ENCODE data around the gene RNF41.
"Not testable (repeated sequence)": the region's sequence is repeated elsewhere in the genome, so short reads cannot be mapped to it uniquely, and the experiment has no call there.

RNF41 gene

DNA sequence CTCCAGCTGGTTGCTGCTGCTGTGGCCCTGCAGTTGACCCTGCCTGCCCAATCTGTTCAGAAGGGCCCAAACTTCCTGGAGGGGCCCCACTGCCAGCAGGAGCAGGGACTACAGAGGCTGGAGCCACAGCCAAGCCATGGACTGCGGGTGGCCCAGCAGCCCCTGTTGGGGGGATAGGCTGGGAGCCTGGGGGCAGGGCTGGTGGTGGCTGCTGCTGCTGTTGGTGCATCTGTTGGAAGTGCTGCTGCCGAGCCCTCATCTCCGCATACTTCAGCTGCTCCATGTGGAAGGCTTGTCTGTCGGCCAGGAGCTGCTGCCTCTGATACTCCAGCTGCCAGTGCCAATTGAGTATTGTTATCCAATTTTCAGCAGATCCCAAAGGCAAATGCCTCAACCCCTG lies 56.4 kb downstream of the RNF41 start:
- DNase-seq (ENCODE audit: low spot score), result no peak

DNA sequence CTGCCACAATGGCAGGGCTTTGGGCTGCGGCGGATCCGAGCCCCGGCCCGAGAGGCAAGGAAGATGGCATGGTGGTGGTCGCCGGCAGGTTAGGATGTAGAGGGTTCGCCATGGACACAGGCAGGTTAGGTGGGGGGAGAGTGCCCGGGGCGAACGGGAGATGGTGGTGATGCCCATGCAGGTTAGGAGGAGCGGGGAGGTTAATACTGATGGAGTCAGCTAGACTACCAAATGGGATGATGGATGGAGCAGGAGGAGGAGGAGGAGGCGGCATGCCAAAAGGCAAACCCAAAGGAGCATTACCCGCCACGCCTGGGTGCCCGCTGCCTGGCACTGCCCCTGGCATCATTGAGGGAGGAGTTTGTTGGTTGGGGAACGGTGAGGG lies 57.4 kb downstream of the RNF41 start:
- no peak for DNase-seq (ENCODE audit: low spot score)

DNA sequence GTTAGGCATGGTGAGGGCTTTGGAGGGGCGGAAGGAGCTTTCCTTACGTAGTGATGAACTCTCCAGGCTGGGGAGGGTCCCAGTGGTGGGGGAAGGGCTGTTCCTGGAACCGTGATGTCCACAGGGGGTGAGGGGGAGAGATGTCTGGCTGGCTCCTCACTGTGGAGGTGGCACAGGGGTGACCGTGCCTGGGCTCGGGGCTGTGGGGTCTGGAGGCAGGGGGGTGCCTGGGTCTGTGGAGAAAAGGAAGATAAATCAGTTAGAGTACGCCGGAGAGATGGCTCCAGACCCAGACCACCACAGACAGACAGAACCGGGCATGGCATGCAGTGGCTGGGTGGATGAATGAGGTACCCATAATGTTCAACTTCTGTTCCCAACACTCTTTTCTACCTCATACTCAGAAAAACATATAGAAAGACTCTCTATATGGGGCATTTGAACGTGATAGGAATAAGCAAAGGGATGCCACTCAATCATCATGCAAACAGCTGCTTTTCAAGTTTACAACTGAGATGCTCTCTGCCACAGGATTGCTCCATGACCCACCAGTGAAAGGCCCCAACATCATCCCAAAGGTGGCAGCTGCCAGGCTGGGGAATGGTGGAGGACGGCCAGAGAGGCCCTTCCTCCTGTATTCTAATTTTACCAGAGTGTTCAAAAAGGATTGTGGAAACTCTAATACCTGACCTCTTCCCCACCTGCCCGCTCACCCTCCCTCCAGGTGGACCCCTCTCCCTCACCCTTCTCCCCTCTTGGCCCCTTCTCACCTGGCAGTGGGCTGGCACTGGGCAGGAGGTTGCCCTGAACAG lies 58.0 kb downstream of the RNF41 start:
- DNase-seq (ENCODE audit: low spot score), result no peak

DNA sequence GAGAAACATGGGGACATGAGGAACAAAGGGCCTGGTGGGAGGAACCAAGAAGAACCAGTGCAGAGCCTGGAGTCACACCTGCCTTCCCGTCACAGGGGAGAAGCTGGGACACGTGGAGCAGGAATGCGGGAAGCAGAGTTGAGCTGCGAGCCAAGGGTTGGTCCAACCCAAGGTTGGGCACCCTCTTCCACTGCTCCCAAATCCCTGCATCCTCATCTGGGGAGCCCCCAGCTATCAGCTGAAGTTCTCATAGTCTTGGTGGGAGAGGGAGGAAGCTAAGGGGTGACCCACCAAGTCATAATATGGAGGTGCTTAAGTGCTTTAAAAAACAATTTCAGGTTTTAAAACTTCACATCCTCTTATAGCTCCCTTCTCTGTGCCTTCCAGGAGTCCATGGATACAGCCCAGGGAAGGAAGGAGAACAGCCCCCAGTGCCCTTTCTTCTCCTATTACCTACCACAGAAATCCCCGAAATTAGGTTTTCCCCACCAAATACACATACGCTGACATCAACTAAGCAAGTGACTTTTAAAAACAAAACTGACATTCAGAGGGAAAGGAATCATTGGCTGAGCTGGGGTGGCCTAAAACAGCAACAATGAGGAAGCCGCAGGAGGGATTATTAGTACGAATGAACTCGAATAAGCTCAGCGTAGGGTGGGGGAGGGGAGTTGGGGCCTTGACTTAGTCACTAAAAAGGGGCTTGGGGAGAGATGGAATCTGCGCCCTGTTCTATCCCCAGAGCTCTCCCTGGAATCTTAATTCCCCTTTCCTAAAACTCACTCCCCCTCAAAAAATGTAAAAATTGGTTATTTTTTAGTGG lies 59.0 kb downstream of the RNF41 start:
- no peak for DNase-seq (ENCODE audit: low spot score)

DNA sequence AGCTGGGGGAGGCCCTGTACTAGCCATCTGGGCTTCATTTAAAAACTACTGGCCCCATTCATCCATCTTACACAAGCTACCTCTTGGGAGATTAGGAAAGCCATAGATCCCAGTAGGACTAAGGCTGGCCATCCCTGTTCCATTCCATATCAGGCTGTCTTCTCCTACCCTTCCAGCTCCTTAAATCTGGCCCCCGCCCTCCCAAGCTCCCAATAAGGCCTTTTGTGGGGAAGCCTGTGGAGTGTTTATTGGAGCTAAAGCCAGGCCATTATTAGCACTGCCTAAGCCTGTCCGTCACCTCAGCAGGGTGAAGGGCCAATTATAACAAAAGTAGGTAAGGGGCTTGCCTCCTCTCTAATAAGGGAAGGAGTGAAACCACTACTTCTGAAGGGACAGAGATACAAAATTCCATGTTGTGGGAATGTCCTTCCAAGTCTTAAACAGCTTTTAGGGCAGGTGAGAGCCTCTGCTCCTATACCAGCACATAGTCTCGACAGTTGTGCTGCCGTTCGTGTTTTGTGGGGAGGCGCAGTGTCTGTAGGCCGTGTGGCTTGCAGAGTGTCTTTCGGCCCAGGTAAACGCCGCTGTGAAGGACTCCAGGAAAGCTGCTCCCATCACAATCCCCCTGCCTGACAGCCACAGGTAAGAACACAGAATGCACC lies 59.9 kb downstream of the RNF41 start:
- no peak for DNase-seq (ENCODE audit: low spot score)

DNA sequence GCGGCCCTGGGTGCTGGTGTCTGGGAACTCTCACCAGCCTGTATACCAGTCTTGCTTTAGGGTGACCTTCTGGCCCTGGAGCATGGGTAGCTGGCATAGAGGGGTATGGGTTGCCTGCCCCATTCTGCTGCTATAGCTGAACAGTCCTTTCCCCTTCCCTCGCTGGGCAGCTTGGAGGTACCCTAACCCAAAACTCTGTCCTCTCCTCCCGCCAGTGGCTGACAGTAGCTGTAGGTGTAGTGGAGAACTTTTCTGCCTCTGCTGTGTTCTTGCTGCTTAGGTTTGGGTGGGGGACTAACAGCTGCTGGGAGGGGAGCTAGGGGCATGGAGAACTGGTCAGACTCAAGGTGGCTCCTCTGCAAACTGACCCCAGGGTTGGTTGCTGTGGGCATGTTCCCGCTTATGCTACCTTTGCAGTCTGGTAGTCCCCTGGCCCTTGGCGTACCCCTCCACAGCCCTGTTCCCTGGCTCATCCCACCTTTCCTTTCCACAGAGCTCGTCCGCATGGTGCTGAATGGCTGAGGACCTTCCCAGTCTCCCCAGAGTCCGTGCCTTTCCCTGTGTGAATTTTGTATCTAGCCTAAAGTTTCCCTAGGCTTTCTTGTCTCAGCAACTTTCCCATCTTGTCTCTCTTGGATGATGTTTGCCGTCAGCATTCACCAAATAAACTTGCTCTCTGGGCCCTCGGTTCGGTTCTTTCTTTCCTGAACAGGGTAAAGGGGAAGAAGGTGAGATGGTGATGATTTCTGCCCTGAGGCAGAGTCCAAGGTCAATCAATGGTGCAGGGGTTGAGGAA lies 60.6 kb downstream of the RNF41 start:
- no peak for DNase-seq (ENCODE audit: low spot score)

DNA sequence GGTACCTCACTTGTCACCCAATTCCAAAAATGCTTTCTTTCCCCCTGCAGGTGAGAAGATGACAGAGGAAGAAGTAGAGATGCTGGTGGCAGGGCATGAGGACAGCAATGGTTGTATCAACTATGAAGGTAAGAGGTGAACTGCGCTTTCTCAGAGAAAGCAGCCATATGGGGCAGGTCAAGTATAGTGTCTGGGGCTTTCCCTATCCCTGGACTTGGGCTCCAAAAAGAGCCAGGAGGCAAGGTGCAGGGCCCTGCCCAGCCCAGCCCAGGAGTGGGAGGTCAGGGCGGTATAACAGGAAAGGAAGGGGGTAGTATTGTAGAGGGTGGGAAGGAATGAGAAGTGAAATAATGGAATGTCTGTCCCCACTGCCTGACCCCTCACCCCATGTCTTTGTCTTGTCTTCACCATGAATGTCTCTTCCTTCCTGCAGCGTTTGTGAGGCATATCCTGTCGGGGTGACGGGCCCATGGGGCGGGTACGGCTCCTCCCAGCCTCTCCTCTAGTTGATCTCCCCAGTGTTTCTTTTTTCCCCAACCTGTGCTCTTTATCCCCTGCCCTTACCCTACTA lies 61.4 kb downstream of the RNF41 start:
- DNase-seq (ENCODE audit: low spot score), result peak; percentile 68

DNA sequence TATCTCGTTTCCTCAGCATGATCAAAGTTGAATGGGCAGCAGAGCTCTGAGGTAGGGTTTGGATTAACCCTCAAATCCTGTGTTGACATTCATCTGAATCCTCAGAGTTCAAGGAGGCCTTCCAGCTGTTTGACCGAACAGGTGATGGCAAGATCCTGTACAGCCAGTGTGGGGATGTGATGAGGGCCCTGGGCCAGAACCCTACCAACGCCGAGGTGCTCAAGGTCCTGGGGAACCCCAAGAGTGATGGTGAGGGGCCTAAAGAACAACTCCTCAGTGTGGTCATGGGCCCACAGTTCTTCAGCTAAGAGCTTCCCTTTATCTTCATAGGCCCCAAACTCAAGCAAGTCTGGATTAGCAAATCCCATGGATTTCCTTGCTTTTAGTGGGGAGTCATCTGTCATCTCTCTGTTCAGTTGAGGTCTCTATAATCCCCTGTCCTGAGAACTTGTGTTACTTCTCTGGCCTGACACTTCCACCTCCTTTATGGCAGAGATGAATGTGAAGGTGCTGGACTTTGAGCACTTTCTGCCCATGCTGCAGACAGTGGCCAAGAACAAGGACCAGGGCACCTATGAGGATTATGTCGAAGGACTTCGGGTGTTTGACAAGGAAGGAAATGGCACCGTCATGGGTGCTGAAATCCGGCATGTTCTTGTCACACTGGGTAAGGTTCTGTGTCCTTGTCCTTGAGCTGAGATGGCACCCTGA lies 62.1 kb downstream of the RNF41 start:
- DNase-seq (ENCODE audit: low spot score), result no peak

DNA sequence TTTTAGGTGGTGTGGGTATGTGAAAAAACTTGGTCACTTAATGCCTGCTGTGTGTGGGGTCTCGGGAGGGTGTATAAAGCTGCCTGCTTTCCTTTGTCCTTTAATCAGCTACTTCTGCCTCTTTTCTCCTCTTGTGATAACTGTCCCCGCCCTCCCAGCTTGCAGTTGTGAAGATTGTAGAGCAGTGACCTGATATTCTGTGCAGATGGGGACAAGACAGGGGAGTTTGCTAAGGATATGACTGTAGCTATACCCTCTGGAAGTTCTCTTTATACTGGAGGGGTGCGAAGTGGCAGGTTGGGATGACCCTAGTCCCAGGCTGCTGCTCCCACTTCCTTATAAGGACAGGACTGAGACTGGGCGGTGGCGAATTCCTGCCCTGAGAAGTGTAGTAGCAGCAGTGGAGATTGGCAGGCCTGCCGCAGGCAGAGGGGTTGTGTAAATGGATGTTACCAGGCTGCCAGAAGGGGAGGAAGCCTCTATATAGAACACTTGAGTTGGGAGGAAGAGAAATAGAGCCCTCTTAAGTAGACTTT lies 62.7 kb downstream of the RNF41 start:
- peak; percentile 30 for DNase-seq (ENCODE audit: low spot score)

DNA sequence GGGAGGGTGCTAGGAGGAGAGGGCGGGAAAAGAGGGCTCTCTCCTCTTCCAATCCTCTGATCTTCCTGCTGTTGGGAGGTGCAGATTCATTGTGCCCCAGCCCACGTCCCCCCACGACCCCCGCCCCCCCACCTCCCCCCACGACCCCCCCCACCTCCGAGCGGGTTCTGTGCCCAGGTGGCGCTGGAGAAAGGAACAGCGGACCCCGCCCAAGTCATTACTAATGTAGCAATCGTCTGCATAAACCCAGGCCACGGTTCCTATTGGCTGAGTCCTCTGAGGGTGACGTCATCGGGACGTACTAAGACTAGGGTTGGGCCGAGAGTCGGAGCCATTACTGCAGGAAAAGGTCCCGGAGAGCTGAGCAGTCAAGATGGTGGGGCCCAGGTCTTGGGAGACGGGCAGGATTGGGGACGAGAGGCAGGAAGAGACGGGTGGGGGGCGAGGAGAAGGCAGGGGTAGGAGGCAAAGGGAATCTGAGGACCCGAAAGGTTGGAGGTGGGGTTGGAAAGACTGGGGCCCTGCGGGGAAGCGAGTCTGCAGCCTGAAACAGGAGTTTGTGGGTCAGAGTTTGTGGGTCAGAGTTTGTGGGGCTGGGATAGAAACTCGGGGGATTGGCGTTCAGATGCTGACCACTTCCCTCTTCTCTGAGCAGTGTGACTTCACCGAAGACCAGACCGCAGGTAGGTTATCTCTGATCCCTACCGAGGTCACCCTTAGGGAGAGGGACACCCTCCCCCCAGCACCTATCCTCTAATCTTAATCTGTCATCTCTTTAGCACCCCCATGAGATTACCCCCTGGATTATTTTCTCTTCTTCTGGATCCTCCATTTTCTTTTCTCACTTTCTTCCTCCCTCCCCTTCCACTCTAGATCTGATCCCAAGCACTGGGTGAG lies 63.4 kb downstream of the RNF41 start, which contains the start of gene MYL6:
MYL6 (plus strand) TSS at position 331 of the 897 bp plus-strand sequence; CDS start at position 374, 43 bp downstream.
- DNase-seq (ENCODE audit: low spot score), result peak; percentile 96

DNA sequence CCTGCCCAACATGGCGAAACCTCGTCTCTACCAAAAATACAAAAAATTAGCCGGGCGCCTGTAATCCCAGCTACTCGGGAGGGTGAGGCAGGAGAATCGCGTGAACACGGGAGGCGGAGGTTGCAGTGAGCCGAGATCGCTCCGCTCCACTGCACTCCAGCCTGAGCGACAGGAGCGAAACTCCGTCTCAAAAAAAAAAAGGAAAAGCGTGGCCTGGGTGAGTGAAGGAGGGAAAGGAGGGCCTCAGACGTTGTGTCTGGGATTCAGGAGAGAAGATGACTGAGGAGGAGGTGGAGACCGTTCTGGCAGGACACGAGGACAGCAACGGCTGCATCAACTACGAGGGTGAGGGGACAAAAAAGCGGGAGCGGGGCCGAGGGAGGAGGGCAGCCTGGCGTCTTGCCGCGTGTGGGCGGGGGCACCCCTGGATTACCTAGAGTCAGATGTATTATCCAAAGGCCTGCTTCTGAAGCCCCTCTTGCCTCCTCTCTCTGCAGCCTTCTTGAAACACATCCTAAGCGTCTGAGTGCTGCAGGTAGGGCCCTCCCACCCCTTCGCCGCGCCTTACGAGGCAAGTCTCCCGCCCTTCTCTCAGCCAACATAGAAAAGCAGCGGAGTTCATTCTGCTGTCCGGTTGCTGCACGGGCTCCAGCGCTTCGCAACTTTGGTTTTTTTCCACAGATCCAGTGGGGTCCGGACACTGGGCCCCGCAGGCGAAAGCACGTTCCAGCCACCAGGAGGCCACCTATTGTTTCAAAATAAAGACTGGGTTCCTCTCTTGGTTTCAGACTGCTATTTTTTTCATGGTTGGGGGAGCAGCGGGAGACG lies 64.3 kb downstream of the RNF41 start:
- peak; percentile 70 for DNase-seq (ENCODE audit: low spot score)

DNA sequence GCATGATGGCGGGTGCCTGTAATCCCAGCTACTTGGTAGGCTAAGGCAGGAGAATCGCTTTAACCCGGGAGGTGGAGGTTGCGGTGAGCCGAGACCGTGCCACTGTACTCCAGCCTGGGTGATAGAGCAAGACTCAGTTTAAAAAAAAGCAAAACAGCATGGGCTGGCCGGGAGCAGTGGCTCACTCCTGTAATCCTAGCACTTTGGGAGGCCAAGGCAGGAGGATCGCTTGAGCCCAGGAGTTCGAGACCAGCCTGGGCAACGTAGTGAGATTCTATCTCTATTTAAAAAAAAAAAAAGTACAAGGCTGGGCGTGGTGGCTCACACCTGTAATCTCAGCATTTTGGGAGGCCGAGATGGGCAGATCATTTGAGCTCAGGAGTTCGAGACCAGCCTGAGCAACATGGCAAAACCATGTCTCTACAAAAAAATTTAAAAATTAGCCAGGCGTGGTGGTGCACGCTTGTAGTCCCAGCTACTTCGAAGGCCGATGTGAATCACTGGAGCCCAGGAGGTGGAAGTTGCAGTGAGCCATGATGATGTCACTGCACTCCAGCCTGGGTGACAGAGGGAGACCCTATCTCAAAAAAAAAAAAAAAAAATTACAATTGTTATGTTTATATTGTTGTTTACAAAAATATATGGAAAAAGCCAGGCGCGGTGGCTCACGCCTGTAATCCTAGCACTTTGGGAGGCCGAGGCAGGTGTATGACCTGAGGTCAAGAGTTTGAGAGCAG lies 65.1 kb downstream of the RNF41 start:
- not testable (repeated sequence) for DNase-seq (ENCODE audit: low spot score)

DNA sequence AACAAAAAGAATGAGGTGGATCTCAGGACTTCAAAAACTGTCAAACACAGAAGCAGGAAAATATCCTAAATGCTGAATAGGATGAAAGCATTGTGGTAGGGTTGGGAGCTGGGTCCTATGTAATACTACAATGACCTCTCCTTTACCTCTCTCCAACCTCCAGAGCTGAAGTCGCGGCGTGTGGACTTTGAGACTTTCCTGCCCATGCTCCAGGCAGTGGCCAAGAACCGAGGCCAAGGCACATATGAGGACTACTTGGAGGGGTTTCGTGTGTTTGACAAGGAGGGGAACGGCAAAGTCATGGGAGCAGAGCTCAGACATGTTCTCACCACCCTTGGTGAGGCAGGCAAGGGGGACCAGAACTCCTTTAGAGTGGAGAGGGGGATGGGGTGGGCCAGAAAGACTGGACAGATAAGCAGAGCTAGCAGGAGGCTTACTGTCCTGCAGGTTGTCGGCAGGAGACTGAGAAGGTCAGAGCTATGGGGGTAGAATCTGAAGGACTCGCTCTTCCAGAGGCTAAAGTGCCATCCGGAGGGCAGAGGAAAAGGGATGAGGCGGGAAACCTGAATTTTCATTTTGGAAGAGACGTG lies 66.4 kb downstream of the RNF41 start:
- no peak for DNase-seq (ENCODE audit: low spot score)

DNA sequence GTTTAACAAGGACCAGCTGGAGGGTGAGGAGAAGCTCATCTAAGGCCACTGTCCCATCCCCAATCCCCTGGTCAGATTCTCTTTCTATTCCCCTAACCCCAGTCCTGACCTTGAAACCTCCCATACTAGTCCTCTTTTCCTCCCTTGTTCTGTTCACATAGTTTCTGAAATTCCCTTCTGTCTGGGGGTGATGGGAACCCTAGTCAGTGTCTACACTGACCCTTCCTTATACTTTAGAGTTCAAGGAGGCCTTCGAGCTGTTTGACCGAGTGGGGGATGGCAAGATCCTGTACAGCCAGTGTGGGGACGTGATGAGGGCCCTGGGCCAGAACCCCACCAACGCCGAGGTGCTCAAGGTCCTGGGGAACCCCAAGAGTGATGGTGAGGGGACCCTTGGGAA lies 66.9 kb downstream of the RNF41 start:
- DNase-seq (ENCODE audit: low spot score), result no peak

DNA sequence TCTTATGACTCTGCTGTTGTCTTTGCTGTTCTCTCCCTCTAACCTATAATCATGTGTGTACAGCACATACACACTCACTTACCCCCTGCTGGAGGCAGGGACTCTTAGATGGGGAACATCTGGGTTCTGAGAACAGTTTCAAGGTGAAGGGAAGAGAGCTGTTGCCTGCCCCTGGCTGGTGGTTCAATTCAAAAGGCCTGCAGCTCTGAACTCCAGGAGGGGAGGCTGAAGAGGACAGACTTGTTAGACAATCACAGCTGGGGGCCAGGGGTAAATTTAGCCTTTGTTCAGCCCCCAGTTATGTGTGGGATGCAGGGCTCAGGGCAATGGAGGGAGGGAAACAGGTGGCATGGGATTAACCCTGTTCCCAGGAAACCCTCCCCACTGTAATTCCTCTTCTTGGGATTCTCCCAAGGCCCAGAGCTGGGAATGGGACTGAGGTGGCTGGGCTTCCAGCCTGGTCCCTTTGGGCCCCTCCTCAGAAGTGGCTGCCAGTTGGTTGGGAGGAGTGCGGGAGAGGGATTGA lies 67.4 kb downstream of the RNF41 start:
- no peak for DNase-seq (ENCODE audit: low spot score)

DNA sequence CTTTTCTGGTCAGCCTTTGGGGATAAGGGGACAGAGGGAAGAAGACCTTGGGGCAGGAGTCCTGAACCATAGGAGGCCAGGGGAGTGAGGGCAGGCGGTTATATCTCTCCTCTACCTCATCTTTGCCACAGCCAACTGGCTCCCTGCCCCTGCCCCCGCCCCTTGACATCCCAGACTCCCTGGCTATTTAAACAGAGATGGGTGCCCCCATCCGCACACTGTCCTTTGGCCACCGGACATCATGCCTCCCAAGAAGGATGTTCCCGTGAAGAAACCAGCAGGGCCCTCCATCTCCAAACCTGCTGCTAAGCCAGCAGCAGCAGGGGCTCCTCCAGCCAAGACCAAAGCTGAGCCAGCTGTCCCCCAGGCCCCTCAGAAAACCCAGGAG lies 68.0 kb downstream of the RNF41 start:
- no peak for DNase-seq (ENCODE audit: low spot score)

Data from CD4-positive, alpha-beta T cell treated with Interleukin-2 at 100 ng/mL for 4 hours (primary cell).